Liver (tissue), 9 donors: ENCODE results near the gene KIRREL3. TPM values are rescaled to one million over a fixed set of nuclear protein-coding genes. Genes with fewer than 3 reads are reported as not detected.

Source experiments
- DNase-seq: peaks from one replicate; pipeline ENCODE4 v3.0.0-alpha.2; 2017; ENCODE audit warnings: low spot score
- H3K27ac ChIP-seq, 2 donors: one replicate each; pipeline ENCODE4 v1.7.0; 2013; ENCODE audit warnings: inconsistent platforms in 2 of 2, low read length in 2 of 2, control low read depth in 1 of 2, low read depth in 1 of 2, mild to moderate bottlenecking in 1 of 2
- H3K27me3 ChIP-seq, 4 donors: one replicate each; pipeline versions ENCODE4 v1.6.1 to v1.7.0; 2013; ENCODE audit warnings: low read length in 3 of 4, inconsistent platforms in 1 of 4, mild to moderate bottlenecking in 1 of 4, moderate library complexity in 1 of 4; ENCODE audit not compliant: control insufficient read depth in 4 of 4, insufficient read depth in 4 of 4
- H3K36me3 ChIP-seq, 4 donors: one replicate each; pipeline versions ENCODE4 v1.6.1 to v1.7.0; 2013; ENCODE audit warnings: low read length in 3 of 4, mild to moderate bottlenecking in 3 of 4, low read depth in 1 of 4, moderate library complexity in 1 of 4; ENCODE audit not compliant: control insufficient read depth in 4 of 4, insufficient read depth in 3 of 4
- H3K4me1 ChIP-seq, 4 donors: one replicate each; pipeline versions ENCODE4 v1.6.1 to v1.7.0; 2013; ENCODE audit warnings: low read length in 3 of 4, mild to moderate bottlenecking in 3 of 4, moderate library complexity in 1 of 4; ENCODE audit not compliant: control insufficient read depth in 4 of 4, insufficient read depth in 4 of 4
- H3K4me3 ChIP-seq, 3 donors: one replicate each; pipeline versions ENCODE4 v1.6.1 to v1.7.0; 2013; ENCODE audit warnings: low read length in 3 of 3, control low read depth in 1 of 3, low read depth in 1 of 3, mild to moderate bottlenecking in 1 of 3
- H3K9ac ChIP-seq, 2 donors: one replicate each; pipeline ENCODE4 v1.7.0; 2013; ENCODE audit warnings: low read length in 2 of 2, mild to moderate bottlenecking in 2 of 2, moderate library complexity in 2 of 2, control low read depth in 1 of 2, low read depth in 1 of 2
- H3K9me3 ChIP-seq, 4 donors: one replicate each; pipeline versions ENCODE4 v1.6.1 to v1.7.0; 2013; ENCODE audit warnings: low read length in 3 of 4; ENCODE audit not compliant: control insufficient read depth in 4 of 4
- EGR1 ChIP-seq, 2 donors: IDR thresholded peaks; 2 replicates each; pipeline ENCODE4 v1.6.1; 2016 to 2018; ENCODE audit warnings: antibody characterized with exemption in 2 of 2, low read depth in 2 of 2
- FOXA1 ChIP-seq: IDR thresholded peaks from 2 replicates; pipeline ENCODE4 v1.6.1; 2016; ENCODE audit warnings: antibody characterized with exemption
- FOXA2 ChIP-seq: IDR thresholded peaks from 2 replicates; pipeline ENCODE4 v1.6.1; 2016; ENCODE audit warnings: antibody characterized with exemption
- GABPA ChIP-seq, 2 donors: IDR thresholded peaks in 1 of 2; conservative IDR thresholded peaks in 1 of 2; 2 replicates each; pipeline ENCODE4 v1.6.1; 2016; ENCODE audit warnings: antibody characterized with exemption in 2 of 2, mild to moderate bottlenecking in 1 of 2, moderate library complexity in 1 of 2
- HNF4A ChIP-seq, 2 donors: conservative IDR thresholded peaks; 2 replicates each; pipeline ENCODE4 v1.6.1; 2016; ENCODE audit warnings: antibody characterized with exemption in 2 of 2, mild to moderate bottlenecking in 2 of 2
- NR2F2 ChIP-seq: IDR thresholded peaks from 2 replicates; pipeline ENCODE4 v1.6.1; 2016; ENCODE audit warnings: antibody characterized with exemption
- RAD21 ChIP-seq, 2 donors: IDR thresholded peaks; 2 replicates each; pipeline ENCODE4 v1.6.1; 2016; ENCODE audit warnings: antibody characterized with exemption in 2 of 2, mild to moderate bottlenecking in 2 of 2
- RXRA ChIP-seq, 2 donors: IDR thresholded peaks; 2 replicates each; pipeline ENCODE4 v1.6.1; 2017 to 2018; ENCODE audit warnings: antibody characterized with exemption in 2 of 2, mild to moderate bottlenecking in 1 of 2
- SP1 ChIP-seq: IDR thresholded peaks from 2 replicates; pipeline ENCODE4 v1.6.1; 2018; ENCODE audit warnings: antibody characterized with exemption, mild to moderate bottlenecking
- YY1 ChIP-seq: IDR thresholded peaks from 2 replicates; pipeline ENCODE4 v1.6.1; 2016; ENCODE audit warnings: antibody characterized with exemption, mild to moderate bottlenecking
- WGBS: extraction: QIAGEN DNeasy Blood & Tissue Kit; methylation state at CpG from one replicate; pipeline ENCODE4 v1.1.7; 2013; 5-methylcytosine and 5-hydroxymethylcytosine counted together
- polyA plus RNA-seq, 2 donors: library from polyadenylated mRNA; stranded (reverse) in 1 of 2; unstranded in 1 of 2; fragments of 200-250 nt in 1 of 2; fragments of >200 nt in 1 of 2; fragmentation: Nextera tagmentation in 1 of 2; extraction: Ambion mirVana in 1 of 2; gene quantifications; one replicate each; pipeline versions ENCODE4 v1.2.1 to v1.2.3, GENCODE V29; 2013 to 2015
- total RNA-seq, 2 donors: library from RNA; depleted of rRNA; stranded (reverse); fragments of >200 nt; gene quantifications; one replicate each; pipeline ENCODE4 v1.2.3, GENCODE V29; 2014
- TF ChIP-seq, protein P1 (sequence below): IDR thresholded peaks from 2 replicates; pipeline ENCODE4 v1.6.1; 2016; ENCODE audit warnings: antibody characterized with exemption
- TF ChIP-seq, protein P2 (sequence below): IDR thresholded peaks from 2 replicates; pipeline ENCODE4 v1.6.1; 2016; ENCODE audit warnings: antibody characterized with exemption
- TF ChIP-seq, protein P3 (sequence below): IDR thresholded peaks from 2 replicates; pipeline ENCODE4 v1.6.1; 2016; ENCODE audit warnings: antibody characterized with exemption, mild to moderate bottlenecking
- TF ChIP-seq, protein P4 (sequence below): fragments of 150-350 bp; IDR thresholded peaks from 2 replicates; pipeline ENCODE4 v1.5.1; 2017; ENCODE audit warnings: improper control_type of control experiment, low read depth, low read length; ENCODE audit not compliant: missing input control
- TF ChIP-seq, protein P5 (sequence below): IDR thresholded peaks from 2 replicates; pipeline ENCODE4 v1.6.1; 2016; ENCODE audit warnings: antibody characterized with exemption
- donor health status: healthy.
- donor health status: healthy.
- donor health status: healthy.
- donor health status: healthy.
- donor health status: healthy.

The KIRREL3 gene
- total and polyA plus RNA-seq, 4 donors = 0.03 to 0.29 (median 0.08) TPM; not detected in 1

DNA sequence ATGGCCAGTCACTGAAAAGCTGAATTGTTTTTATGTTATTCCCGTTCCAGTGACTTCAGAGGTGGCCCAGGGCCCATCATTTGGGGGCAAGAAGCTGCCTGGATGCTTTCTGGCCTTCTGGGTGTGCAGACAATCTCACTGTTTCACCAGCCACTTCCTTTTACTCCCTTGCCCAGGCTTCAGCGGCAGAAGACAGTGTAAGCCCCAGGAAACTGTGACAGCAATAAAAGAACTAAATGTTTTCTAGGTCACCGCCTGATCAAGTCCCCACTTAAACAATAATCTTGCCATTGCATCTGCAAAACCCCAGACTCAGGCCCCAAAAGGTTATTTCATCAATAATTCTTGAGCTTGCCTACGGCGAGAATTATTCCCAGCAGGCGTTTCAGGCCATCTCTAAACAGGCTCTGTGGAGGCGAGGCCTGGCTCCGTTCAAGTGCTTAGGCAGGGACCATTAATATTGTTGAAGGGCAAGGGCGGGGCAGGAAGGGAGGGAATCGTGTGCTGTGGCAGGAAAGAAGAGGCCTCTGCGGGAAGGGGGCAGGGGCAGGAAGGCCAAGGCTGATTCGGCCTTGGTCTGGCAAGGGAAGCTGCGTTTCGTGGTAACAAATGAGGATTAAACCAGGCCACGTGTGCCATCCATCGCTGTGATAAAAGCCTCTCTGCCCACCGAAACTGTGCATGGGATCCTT, 252.3 kb downstream of the KIRREL3 start (continued):
- TF ChIP-seq, protein P1, sequence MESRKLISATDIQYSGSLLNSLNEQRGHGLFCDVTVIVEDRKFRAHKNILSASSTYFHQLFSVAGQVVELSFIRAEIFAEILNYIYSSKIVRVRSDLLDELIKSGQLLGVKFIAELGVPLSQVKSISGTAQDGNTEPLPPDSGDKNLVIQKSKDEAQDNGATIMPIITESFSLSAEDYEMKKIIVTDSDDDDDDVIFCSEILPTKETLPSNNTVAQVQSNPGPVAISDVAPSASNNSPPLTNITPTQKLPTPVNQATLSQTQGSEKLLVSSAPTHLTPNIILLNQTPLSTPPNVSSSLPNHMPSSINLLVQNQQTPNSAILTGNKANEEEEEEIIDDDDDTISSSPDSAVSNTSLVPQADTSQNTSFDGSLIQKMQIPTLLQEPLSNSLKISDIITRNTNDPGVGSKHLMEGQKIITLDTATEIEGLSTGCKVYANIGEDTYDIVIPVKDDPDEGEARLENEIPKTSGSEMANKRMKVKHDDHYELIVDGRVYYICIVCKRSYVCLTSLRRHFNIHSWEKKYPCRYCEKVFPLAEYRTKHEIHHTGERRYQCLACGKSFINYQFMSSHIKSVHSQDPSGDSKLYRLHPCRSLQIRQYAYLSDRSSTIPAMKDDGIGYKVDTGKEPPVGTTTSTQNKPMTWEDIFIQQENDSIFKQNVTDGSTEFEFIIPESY = no peak
- TF ChIP-seq YY1 = no peak
- no peak for TF ChIP-seq SP1
- TF ChIP-seq FOXA2 = no peak

DNA sequence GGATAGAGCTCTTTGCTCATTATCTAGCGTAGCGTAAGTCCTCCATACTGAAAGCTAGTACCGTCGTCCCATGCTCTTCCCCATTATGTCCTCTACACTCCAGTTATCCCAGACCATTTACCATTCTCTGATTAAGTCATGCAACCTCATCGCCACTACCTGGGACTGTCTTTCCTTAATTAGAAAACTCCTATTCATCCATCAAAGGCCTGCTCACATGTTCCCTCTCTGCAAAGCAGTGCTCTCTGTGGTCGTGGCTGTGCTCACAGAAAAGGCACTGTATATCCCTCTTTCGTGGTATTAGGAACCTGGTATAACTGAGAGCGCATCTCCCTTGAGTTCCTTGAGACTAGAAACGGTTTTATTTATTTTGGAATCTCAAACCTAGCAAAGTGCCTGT, 253.3 kb downstream of the KIRREL3 start:
- Histone ChIP-seq H3K9ac (no peak overlapping the region), H3K36me3 (no peaks in the 10 kb centered on the region), H3K27me3 (no peaks in the 10 kb centered on the region), H3K9me3 (no peaks in the 10 kb centered on the region), H3K27ac (no peak overlapping the region), H3K4me3 (no peak overlapping the region), H3K4me1 (peaks cover 0 to 3% (median 2%) of the 10 kb centered on the region in 4 donors)
- WGBS = 93% methylated on average over 9 of the region's 9 CpGs
- no peak for DNase-seq
- TF ChIP-seq NR2F2 (no peak), FOXA1 (no peak), EGR1 (IDR thresholded peaks at IDR 0.05; ENCODE audit: low read depth in 2 of 2) (no peak), GABPA (IDR thresholded peaks at IDR 0.05 in 1 of 2, conservative IDR thresholded peaks at IDR 0.05 in 1 of 2) (no peak), FOXA2 (no peak), RXRA (IDR thresholded peaks at IDR 0.05) (no peak), RAD21 (IDR thresholded peaks at IDR 0.05) (no peak), HNF4A (conservative IDR thresholded peaks at IDR 0.05) (no peak), SP1 (no peak), YY1 (no peak)
- TF ChIP-seq, protein P2, sequence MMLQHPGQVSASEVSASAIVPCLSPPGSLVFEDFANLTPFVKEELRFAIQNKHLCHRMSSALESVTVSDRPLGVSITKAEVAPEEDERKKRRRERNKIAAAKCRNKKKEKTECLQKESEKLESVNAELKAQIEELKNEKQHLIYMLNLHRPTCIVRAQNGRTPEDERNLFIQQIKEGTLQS = no peak
- TF ChIP-seq, protein P1 = no peak
- TF ChIP-seq, protein P3, sequence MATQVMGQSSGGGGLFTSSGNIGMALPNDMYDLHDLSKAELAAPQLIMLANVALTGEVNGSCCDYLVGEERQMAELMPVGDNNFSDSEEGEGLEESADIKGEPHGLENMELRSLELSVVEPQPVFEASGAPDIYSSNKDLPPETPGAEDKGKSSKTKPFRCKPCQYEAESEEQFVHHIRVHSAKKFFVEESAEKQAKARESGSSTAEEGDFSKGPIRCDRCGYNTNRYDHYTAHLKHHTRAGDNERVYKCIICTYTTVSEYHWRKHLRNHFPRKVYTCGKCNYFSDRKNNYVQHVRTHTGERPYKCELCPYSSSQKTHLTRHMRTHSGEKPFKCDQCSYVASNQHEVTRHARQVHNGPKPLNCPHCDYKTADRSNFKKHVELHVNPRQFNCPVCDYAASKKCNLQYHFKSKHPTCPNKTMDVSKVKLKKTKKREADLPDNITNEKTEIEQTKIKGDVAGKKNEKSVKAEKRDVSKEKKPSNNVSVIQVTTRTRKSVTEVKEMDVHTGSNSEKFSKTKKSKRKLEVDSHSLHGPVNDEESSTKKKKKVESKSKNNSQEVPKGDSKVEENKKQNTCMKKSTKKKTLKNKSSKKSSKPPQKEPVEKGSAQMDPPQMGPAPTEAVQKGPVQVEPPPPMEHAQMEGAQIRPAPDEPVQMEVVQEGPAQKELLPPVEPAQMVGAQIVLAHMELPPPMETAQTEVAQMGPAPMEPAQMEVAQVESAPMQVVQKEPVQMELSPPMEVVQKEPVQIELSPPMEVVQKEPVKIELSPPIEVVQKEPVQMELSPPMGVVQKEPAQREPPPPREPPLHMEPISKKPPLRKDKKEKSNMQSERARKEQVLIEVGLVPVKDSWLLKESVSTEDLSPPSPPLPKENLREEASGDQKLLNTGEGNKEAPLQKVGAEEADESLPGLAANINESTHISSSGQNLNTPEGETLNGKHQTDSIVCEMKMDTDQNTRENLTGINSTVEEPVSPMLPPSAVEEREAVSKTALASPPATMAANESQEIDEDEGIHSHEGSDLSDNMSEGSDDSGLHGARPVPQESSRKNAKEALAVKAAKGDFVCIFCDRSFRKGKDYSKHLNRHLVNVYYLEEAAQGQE = no peak
- TF ChIP-seq, protein P4, sequence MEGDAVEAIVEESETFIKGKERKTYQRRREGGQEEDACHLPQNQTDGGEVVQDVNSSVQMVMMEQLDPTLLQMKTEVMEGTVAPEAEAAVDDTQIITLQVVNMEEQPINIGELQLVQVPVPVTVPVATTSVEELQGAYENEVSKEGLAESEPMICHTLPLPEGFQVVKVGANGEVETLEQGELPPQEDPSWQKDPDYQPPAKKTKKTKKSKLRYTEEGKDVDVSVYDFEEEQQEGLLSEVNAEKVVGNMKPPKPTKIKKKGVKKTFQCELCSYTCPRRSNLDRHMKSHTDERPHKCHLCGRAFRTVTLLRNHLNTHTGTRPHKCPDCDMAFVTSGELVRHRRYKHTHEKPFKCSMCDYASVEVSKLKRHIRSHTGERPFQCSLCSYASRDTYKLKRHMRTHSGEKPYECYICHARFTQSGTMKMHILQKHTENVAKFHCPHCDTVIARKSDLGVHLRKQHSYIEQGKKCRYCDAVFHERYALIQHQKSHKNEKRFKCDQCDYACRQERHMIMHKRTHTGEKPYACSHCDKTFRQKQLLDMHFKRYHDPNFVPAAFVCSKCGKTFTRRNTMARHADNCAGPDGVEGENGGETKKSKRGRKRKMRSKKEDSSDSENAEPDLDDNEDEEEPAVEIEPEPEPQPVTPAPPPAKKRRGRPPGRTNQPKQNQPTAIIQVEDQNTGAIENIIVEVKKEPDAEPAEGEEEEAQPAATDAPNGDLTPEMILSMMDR = no peak
- TF ChIP-seq, protein P5, sequence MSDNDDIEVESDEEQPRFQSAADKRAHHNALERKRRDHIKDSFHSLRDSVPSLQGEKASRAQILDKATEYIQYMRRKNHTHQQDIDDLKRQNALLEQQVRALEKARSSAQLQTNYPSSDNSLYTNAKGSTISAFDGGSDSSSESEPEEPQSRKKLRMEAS = no peak
